IPS-18a (cell line): ENCODE results near the gene IRF8.

Source experiments
- H3K27ac ChIP-seq: one replicate; pipeline ENCODE4 v1.5.1; 2013; ENCODE audit warnings: low read length
- H3K27me3 ChIP-seq: one replicate; pipeline ENCODE4 v1.6.1; 2013; ENCODE audit warnings: mild to moderate bottlenecking, low read length; ENCODE audit not compliant: control insufficient read depth, insufficient read depth
- H3K36me3 ChIP-seq: one replicate; pipeline ENCODE4 v1.6.1; 2013; ENCODE audit warnings: low read depth, low read length; ENCODE audit not compliant: control insufficient read depth
- H3K4me1 ChIP-seq: one replicate; pipeline ENCODE4 v1.6.1; 2013; ENCODE audit warnings: low read depth, low read length; ENCODE audit not compliant: control insufficient read depth
- H3K4me3 ChIP-seq: one replicate; pipeline ENCODE4 v1.5.1; 2013; ENCODE audit warnings: low read length
- H3K9ac ChIP-seq: one replicate; pipeline ENCODE4 v1.6.1; 2013; ENCODE audit warnings: mild to moderate bottlenecking, low read length, moderate library complexity
- H3K9me3 ChIP-seq: one replicate; pipeline ENCODE4 v1.6.1; 2013; ENCODE audit warnings: low read depth, low read length; ENCODE audit not compliant: control insufficient read depth

IRF8 gene

DNA sequence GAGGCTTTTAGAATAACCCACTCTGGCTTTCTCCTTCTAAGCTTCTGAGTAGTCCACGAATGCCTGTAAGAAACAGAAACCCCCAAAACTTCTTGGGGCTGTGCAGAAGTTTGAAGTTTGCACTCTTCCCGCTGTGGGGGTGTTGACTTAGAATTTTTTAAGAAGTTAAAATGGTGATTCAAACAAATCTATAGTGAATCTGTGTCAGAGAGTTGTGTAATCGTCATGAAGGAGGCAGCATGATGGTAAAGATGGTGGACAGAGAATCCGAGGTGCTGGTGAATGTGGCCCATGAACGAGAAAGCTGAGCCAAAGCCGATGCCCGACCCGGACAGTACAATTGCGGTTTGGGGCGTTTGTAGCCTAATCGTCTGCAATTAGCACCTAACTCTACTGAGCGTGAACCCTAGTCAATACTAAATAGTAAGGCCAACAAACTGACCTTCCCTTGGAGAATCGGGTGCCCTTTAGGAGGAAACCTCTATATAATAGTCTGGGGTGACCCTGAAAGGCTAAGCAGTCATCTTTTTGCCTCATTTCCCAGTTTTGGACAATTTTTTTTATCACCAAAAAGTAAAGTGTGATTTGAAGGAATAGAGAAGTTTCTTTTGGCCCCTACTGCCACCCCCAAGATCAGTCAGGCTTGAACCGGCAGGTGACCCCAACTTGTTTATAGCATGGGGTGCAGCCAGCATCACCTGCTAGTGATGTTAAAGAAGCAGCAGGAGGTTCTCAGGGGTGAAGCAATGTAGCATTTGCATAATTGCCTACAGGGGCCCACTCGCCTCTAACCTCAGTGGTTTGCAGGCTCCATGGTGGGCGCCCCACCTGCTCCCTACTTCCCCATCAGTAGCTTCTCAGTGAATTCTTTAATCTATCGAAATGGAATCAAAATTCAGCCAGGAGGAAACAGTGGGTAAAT lies 11.2 kb downstream of the IRF8 start:
- peaks cover 7% of the 10 kb centered on the region for H3K4me1 ChIP-seq
- H3K27ac ChIP-seq, result no peak overlapping the region
- H3K9ac ChIP-seq, result no peak overlapping the region
- no peak overlapping the region for H3K4me3 ChIP-seq
- no peaks in the 10 kb centered on the region for H3K9me3 ChIP-seq
- H3K36me3 ChIP-seq, result no peaks in the 10 kb centered on the region
- H3K27me3 ChIP-seq, result no peaks in the 10 kb centered on the region

DNA sequence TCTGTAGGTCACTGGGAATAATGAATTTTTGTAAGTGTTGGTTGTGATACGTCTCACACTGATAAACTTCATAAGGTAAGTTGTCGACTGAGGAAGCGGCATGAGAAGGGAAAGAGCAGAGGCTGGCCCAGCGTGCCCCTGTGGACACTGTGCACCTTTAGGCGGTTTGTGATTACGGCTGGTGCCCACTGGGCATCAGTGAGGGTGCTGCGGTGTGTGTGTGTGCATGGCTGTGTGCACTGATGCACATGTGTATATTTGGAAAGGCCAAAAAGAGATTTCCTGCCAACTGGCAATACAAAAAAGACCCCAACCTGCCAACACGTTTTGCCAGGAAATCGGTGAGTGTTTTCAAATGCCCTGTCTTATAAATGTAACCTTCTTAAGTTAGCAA lies 11.9 kb downstream of the IRF8 start:
- Histone ChIP-seq H3K36me3 (no peaks in the 10 kb centered on the region), H3K27ac (no peak overlapping the region), H3K27me3 (no peaks in the 10 kb centered on the region)

DNA sequence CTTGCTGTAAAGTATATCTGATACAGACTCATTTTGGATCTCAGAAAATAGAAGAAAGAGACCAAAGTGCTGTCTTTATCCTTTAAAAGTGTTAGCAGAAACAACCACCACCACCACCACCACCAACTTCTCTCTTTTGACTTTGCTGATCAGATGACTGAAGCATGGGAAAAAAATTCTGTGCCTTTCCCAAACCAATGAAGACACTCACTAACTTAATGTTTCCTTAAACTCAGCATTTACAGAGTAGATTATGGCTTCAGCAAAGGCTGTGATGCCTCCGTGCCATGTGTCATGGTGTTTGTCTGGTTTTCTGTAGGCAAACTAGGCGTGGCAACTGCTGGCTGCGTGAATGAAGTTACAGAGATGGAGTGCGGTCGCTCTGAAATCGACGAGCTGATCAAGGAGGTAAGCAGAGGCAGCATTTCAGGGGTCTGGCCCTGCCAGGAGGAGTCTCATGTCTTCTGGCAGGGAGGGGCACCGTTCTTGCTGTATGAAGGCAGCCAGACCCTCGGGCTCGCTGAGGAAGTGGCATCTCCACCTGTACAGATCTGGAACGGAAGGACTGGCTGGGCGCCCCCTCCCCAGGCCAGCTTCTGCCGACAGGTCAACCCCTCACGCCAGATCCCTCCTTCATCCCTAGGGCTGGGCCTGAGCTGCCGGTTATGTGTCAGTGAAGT lies 12.4 kb downstream of the IRF8 start:
- H3K9ac ChIP-seq, result no peak overlapping the region

More for the DNA sequence above, 11.9 kb downstream of the IRF8 start:
- no peak overlapping the region for H3K4me3 ChIP-seq
- no peak overlapping the region for H3K9ac ChIP-seq
- H3K4me1 ChIP-seq, result peaks cover 7% of the 10 kb centered on the region
- no peaks in the 10 kb centered on the region for H3K9me3 ChIP-seq

GRCh38 chr16:85912211-85912974 lies 13.4 kb downstream of the IRF8 start:
- no peak overlapping the region for H3K4me3 ChIP-seq
- H3K9ac ChIP-seq, result no peak overlapping the region
- H3K4me1 ChIP-seq, result peaks cover 7% of the 10 kb centered on the region
- H3K36me3 ChIP-seq, result no peaks in the 10 kb centered on the region
- H3K9me3 ChIP-seq, result no peaks in the 10 kb centered on the region
- no peak overlapping the region for H3K27ac ChIP-seq
- H3K27me3 ChIP-seq, result no peaks in the 10 kb centered on the region

More for the DNA sequence above, 12.4 kb downstream of the IRF8 start:
- Histone ChIP-seq H3K4me1 (peaks cover 7% of the 10 kb centered on the region), H3K27ac (no peak overlapping the region), H3K4me3 (no peak overlapping the region), H3K36me3 (no peaks in the 10 kb centered on the region), H3K27me3 (no peaks in the 10 kb centered on the region), H3K9me3 (no peaks in the 10 kb centered on the region)

DNA sequence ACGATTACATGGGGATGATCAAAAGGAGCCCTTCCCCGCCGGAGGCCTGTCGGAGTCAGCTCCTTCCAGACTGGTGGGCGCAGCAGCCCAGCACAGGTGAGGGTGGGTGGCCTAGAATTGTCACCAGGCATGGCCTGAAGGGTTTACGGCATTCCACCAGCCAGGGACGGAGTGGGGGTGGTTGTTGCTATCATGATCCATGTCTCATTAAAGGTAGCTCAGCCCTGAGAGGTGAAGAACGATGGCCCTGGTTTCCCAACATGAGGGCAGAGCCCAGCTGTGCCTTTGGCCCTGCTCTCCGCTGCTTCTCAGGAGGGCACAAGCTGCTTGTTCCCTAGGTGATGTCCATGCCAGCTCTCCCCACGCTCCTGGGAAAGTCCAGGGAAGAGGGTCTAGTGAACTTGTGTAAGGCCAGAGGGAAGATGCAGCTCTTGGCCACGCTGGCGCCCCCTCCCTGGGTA lies 14.2 kb downstream of the IRF8 start:
- Histone ChIP-seq H3K9ac (no peak overlapping the region), H3K27ac (no peak overlapping the region), H3K27me3 (no peaks in the 10 kb centered on the region), H3K36me3 (no peaks in the 10 kb centered on the region), H3K4me1 (peaks cover 7% of the 10 kb centered on the region), H3K4me3 (no peak overlapping the region), H3K9me3 (no peaks in the 10 kb centered on the region)

GRCh38 chr16:85913688-85914422 lies 14.9 kb downstream of the IRF8 start:
- Histone ChIP-seq H3K27ac (no peak overlapping the region), H3K36me3 (no peaks in the 10 kb centered on the region), H3K9me3 (no peaks in the 10 kb centered on the region), H3K9ac (no peak overlapping the region), H3K4me1 (peaks cover 7% of the 10 kb centered on the region), H3K4me3 (no peak overlapping the region), H3K27me3 (no peaks in the 10 kb centered on the region)

- H3K9me3 ChIP-seq, result no peaks in the 10 kb centered on the region
- no peak overlapping the region for H3K27ac ChIP-seq
- H3K4me1 ChIP-seq, result peaks cover 7% of the 10 kb centered on the region
- H3K4me3 ChIP-seq, result no peak overlapping the region
- H3K9ac ChIP-seq, result no peak overlapping the region
- no peaks in the 10 kb centered on the region for H3K27me3 ChIP-seq
- H3K36me3 ChIP-seq, result no peaks in the 10 kb centered on the region
These were observed 15.4 kb downstream of the IRF8 start for GRCh38 chr16:85914423-85914794.

DNA sequence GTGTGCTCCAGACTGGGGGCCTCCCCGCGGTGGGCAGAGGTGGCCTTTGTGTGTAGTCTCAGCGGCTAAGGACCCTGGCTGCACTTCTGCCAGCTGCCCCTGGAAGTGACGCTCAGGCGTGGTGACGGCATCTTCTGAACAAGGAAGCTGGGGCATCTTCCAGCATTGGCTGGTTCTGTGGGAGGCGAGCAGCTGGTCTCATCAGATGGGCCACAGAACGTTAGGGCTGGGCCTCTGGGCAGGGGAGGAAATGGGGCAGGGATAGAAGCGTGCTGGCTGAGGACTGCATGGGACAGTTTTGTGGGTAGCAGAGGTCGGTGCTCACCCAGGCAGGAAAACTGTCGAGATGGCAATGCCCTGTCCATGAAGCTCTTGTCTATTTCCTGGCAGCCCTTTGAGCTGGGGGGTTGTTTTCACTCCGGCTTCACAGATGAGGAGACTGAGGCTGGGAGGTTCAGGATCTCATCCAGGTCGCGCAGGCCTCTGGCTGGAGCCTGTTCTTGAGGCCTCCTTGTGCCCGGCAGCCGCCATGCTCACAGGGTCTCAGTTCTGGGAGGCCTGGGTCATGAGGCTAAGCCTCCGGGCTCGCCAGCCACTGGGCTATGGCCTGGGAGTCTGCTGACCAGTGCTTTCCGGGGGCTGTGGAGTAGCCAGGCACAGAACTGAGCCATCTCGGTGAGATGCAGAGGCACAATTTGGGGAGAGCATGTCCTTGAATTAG lies 16.3 kb downstream of the IRF8 start:
- H3K9ac ChIP-seq, result no peak overlapping the region
- H3K27ac ChIP-seq, result no peak overlapping the region
- H3K36me3 ChIP-seq, result no peaks in the 10 kb centered on the region
- H3K27me3 ChIP-seq, result no peaks in the 10 kb centered on the region
- peaks cover 7% of the 10 kb centered on the region for H3K4me1 ChIP-seq
- no peaks in the 10 kb centered on the region for H3K9me3 ChIP-seq
- H3K4me3 ChIP-seq, result no peak overlapping the region

DNA sequence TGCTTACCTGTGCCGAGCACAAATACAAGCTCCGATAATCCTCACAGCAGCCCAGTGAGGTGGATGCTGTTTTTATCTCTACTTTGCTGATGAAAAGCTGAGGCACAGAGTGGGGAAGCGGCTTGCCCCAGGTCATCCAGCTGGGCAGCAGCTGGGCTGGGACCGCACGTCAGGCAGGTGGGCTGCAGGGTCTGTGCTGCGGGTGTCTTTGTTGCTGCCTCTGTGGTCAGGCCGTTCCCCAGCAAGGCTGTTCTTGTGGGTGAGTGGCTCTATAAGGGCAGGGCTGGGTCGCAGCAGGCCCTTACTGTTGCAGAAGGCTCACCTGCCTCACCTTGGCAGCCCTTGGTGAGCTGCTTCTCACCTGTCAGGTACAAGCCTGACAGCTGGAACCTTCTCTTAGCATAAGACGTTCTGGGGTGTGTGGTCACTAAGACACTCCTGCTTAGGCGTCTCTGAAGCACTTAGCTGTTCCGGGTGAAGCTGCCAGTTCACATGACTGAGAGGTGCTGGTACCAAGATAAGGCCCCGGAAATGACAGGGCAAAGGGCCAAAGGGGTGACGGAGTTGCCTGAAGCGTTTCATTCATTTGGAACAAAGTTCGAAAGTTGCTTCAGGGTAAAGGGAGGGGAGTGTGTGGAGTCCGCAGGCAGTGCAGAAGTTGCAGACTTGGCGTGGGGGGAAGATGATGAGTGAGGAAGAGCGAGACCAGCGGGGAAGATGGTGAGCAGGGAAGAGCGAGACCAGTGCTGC lies 17.4 kb downstream of the IRF8 start:
- no peak overlapping the region for H3K27ac ChIP-seq
- peaks cover 7% of the 10 kb centered on the region for H3K4me1 ChIP-seq
- no peaks in the 10 kb centered on the region for H3K36me3 ChIP-seq

DNA sequence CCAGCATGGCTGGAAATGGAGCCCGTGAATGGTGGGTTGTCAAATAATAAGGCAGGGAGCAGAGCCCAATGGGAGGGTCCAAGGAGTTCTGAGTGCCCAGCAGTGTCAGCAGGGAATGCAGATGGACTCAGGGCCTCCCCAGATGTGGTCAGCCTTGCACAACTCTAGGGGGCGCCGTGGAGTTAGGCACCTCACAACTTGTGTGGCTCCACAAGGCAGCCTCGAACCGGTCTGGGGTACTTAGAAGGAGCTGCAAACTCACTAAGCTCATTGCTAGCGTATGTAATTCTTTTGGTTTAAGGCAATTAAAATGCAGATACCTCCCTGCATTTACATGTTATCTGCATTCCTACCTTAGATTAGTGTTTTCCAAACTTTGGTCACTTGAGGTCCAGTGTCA lies 18.1 kb downstream of the IRF8 start:
- no peak overlapping the region for H3K27ac ChIP-seq
- H3K4me1 ChIP-seq, result peaks cover 7% of the 10 kb centered on the region
- no peaks in the 10 kb centered on the region for H3K27me3 ChIP-seq
- no peak overlapping the region for H3K4me3 ChIP-seq
- no peaks in the 10 kb centered on the region for H3K36me3 ChIP-seq
- no peak overlapping the region for H3K9ac ChIP-seq
- no peaks in the 10 kb centered on the region for H3K9me3 ChIP-seq

More for the DNA sequence above, 17.4 kb downstream of the IRF8 start:
- Histone ChIP-seq H3K9ac (no peak overlapping the region), H3K4me3 (no peak overlapping the region), H3K9me3 (no peaks in the 10 kb centered on the region), H3K27me3 (no peaks in the 10 kb centered on the region)
